Stimulated activated CD4-positive, alpha-beta T cell treated with anti-CD3 and anti-CD28 coated beads, Interleukin-2, amount 100 ng/mL, for 4 hours (primary cell): ENCODE data around the gene NUBPL.
"Not testable (repeated sequence)": the region's sequence is repeated elsewhere in the genome, so short reads cannot be mapped to it uniquely, and the experiment has no call there.

Source experiments
- DNase-seq: peaks from one replicate; pipeline ENCODE4 v3.0.0-alpha.2; 2020; ENCODE audit warnings: low read depth

The NUBPL gene

GRCh38 chr14:31578266-31578665 lies 17.1 kb downstream of the NUBPL start:
- no peak for DNase-seq

GRCh38 chr14:31578792-31579501 lies 17.7 kb downstream of the NUBPL start:
- no peak for DNase-seq

- no peak for DNase-seq
Measured at GRCh38 chr14:31580234-31580633, 19.0 kb downstream of the NUBPL start.

GRCh38 chr14:31582286-31582691 lies 21.1 kb downstream of the NUBPL start:
- DNase-seq = no peak

GRCh38 chr14:31582836-31583452 lies 21.7 kb downstream of the NUBPL start:
- DNase-seq = no peak

GRCh38 chr14:31590206-31590605 lies 29.0 kb downstream of the NUBPL start:
- no peak for DNase-seq

GRCh38 chr14:31592122-31592521 lies 30.9 kb downstream of the NUBPL start:
- DNase-seq = no peak

- no peak for DNase-seq
Measured at GRCh38 chr14:31592631-31593030, 31.4 kb downstream of the NUBPL start.

- no peak for DNase-seq
Measured at GRCh38 chr14:31596342-31597095, 35.3 kb downstream of the NUBPL start.

GRCh38 chr14:31605702-31606101 lies 44.5 kb downstream of the NUBPL start:
- no peak for DNase-seq

- DNase-seq = no peak
Measured at GRCh38 chr14:31611778-31612433, 50.7 kb downstream of the NUBPL start.

GRCh38 chr14:31613188-31613587 lies 52.0 kb downstream of the NUBPL start:
- DNase-seq = no peak

GRCh38 chr14:31618884-31619283 lies 57.7 kb downstream of the NUBPL start:
- not testable (repeated sequence) for DNase-seq

- DNase-seq = no peak
Measured at GRCh38 chr14:31619440-31619839, 58.2 kb downstream of the NUBPL start.

GRCh38 chr14:31620898-31621297 lies 59.7 kb downstream of the NUBPL start:
- not testable (repeated sequence) for DNase-seq

- no peak for DNase-seq
Measured at GRCh38 chr14:31622060-31622459, 60.9 kb downstream of the NUBPL start.

GRCh38 chr14:31652900-31653299 lies 91.7 kb downstream of the NUBPL start:
- not testable (repeated sequence) for DNase-seq

- no peak for DNase-seq
Measured at GRCh38 chr14:31657917-31658316, 96.7 kb downstream of the NUBPL start.

- DNase-seq = no peak
Measured at GRCh38 chr14:31659278-31659677, 98.1 kb downstream of the NUBPL start.

GRCh38 chr14:31660191-31660590 lies 99.0 kb downstream of the NUBPL start:
- DNase-seq = no peak

GRCh38 chr14:31660728-31661127 lies 99.5 kb downstream of the NUBPL start:
- no peak for DNase-seq

- DNase-seq = no peak
Measured at GRCh38 chr14:31668348-31668747, 107.1 kb downstream of the NUBPL start.

GRCh38 chr14:31672709-31673108 lies 111.5 kb downstream of the NUBPL start:
- DNase-seq = no peak
